Small intestine (tissue), 7 donors: ENCODE results near the gene POP4. TPM values are rescaled to one million over a fixed set of nuclear protein-coding genes. Genes with fewer than 3 reads are reported as not detected.

Experiments
- DNase-seq, 2 donors: peaks; one replicate each; pipeline versions ENCODE4 v3.0.0 to v3.0.0-alpha.2; 2013
- FAIRE-seq: peaks from 2 replicates; lab custom pipeline; 2012; peaks lifted over from hg19 to GRCh38; lab: Jason Lieb, UNC
- H3K27ac ChIP-seq, 3 donors: one replicate each; pipeline ENCODE4 v1.5.1; 2013; ENCODE audit warnings: low read length in 2 of 3, mild to moderate bottlenecking in 2 of 3, control low read depth in 1 of 3, inconsistent platforms in 1 of 3, low read depth in 1 of 3, moderate library complexity in 1 of 3
- H3K27me3 ChIP-seq, 3 donors: one replicate each; pipeline ENCODE4 v1.6.1; 2013; ENCODE audit warnings: low read length in 3 of 3, inconsistent platforms in 1 of 3; ENCODE audit not compliant: control insufficient read depth in 3 of 3, insufficient read depth in 3 of 3
- H3K36me3 ChIP-seq, 3 donors: one replicate each; pipeline ENCODE4 v1.6.1; 2013; ENCODE audit warnings: low read length in 3 of 3, inconsistent platforms in 1 of 3, low read depth in 1 of 3, mild to moderate bottlenecking in 1 of 3, moderate library complexity in 1 of 3; ENCODE audit not compliant: control insufficient read depth in 3 of 3, insufficient read depth in 2 of 3
- H3K4me1 ChIP-seq, 3 donors: one replicate each; pipeline ENCODE4 v1.6.1; 2013; ENCODE audit warnings: low read length in 2 of 3, inconsistent platforms in 1 of 3, low read depth in 1 of 3, mild to moderate bottlenecking in 1 of 3, moderate library complexity in 1 of 3; ENCODE audit not compliant: control insufficient read depth in 3 of 3, insufficient read depth in 2 of 3
- H3K4me3 ChIP-seq, 3 donors: one replicate each; pipeline ENCODE4 v1.5.1; 2013; ENCODE audit warnings: low read length in 3 of 3, control low read depth in 1 of 3, inconsistent platforms in 1 of 3, low read depth in 1 of 3, mild to moderate bottlenecking in 1 of 3, moderate library complexity in 1 of 3
- H3K9me3 ChIP-seq, 2 donors: one replicate each; pipeline ENCODE4 v1.6.1; 2013; ENCODE audit warnings: low read depth in 1 of 2, low read length in 1 of 2; ENCODE audit not compliant: control insufficient read depth in 2 of 2, insufficient read depth in 1 of 2
- WGBS, 3 donors: extraction: QIAGEN DNeasy Blood & Tissue Kit; methylation state at CpG; one replicate each; pipeline ENCODE4 v1.1.7; 2013; 5-methylcytosine and 5-hydroxymethylcytosine counted together
- polyA plus RNA-seq, 4 donors: library from polyadenylated mRNA; stranded (reverse) in 3 of 4; unstranded in 1 of 4; fragments of 200-250 nt in 3 of 4; fragments of 120-200 nt in 1 of 4; gene quantifications; one replicate each; pipeline versions ENCODE4 v1.2.1 to v1.2.3, GENCODE V29; 2013
- donor health status: healthy with polysubstance abuse.
- donor health status: control.
- donor health status: control.
- donor health status: Bipolar disorder and iron deficiency.
- donor health status: healthy.

The POP4 gene
- polyA plus RNA-seq, 4 donors: 64.3 to 102 (median 80.8) TPM

DNA sequence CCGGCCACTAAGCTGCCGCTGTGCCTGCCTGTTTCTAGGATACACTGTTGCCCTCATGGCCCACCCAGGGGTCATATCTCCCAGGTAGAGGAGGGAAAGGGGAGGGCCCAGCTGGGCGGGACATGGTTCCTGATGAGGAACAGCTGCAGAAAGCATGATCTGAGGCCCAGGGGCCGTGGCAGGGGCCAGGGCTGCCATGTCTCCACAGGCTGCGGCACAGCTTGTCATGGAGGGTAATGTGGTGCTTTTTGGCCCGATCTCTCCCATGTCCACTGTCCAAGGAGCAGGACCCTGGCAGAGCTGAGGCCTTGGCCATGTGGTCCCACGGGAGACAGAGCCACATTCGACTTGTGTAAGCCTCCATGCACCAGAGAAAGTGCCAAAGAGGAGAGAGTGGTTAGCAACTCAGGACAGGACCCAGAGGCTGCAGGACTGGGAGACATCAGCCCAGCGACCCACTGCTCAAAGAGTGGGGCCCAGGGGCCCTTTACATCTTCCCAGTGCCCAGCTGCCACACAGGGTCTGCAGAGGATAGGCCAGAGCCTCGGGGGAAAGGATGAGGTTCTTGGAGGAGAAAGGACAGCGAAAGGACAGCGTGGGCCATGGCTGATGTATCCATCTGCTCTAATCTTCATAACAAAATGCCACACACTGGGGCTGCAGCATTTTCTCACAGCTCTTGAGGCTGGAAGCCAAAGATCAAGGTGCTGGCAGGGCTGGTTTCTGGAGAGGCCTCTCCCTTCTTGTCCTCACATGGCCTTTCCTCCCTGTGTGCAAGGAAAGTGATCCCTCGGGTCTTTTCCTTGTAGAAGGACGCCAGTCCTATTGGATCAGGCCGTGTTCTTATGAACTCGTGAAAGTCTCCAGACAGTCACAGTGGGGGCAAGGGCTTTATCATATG is 11.5 kb downstream of the POP4 start:
- Histone ChIP-seq H3K36me3 (peaks cover 0 to 33% (median 14%) of the 10 kb centered on the region in 3 donors), H3K27me3 (no peaks in the 10 kb centered on the region), H3K27ac (no peak overlapping the region), H3K4me3 (no peak overlapping the region), H3K4me1 (no peaks in the 10 kb centered on the region), H3K9me3 (no peaks in the 10 kb centered on the region)
- WGBS, 3 donors: 81 to 85% (median 84%) methylated on average over 16 of the region's 16 CpGs
- no peak for FAIRE-seq
- no peak for DNase-seq

GRCh38 chr19:29618434-29618833 is 12.4 kb downstream of the POP4 start:
- WGBS, 3 donors: 83 to 89% (median 84%) methylated on average over 7 of the region's 7 CpGs

DNA sequence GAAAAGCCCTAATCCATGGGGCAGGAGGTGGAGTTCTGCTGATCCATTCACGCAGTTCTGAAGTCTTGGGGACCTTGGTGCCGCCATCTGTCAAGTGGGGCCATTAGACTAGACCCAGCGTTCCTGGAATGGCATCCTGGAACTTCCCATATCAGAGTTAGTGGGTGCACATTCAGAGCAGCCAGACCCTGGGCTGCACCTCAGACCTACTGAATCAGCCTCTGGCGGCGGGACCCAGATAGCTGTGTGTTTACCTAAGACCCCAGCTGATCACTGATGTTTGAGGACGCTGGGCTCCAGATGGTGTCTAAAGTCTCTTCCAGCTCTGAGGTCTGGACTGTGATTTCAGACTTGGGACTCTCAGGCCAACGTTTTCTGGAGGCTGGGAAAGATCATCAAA is 12.8 kb downstream of the POP4 start:
- no peak for DNase-seq
- no peaks in the 10 kb centered on the region for H3K4me1 ChIP-seq
- no peak overlapping the region for H3K4me3 ChIP-seq
- H3K27me3 ChIP-seq: no peaks in the 10 kb centered on the region
- H3K9me3 ChIP-seq: no peaks in the 10 kb centered on the region
- no peak for FAIRE-seq
- H3K27ac ChIP-seq: no peak overlapping the region
- 46 to 59% (median 51%) methylated on average over 7 of the region's 7 CpGs for WGBS, 3 donors
- H3K36me3 ChIP-seq: peaks cover 0 to 20% (median 3%) of the 10 kb centered on the region in 3 donors

More at GRCh38 chr19:29618434-29618833, 12.4 kb downstream of the POP4 start:
- Histone ChIP-seq H3K27me3 (no peaks in the 10 kb centered on the region), H3K36me3 (peaks cover 0 to 25% (median 7%) of the 10 kb centered on the region in 3 donors), H3K27ac (no peak overlapping the region), H3K4me3 (no peak overlapping the region), H3K4me1 (no peaks in the 10 kb centered on the region), H3K9me3 (no peaks in the 10 kb centered on the region)
- FAIRE-seq (no peak), DNase-seq (no peak)

DNA sequence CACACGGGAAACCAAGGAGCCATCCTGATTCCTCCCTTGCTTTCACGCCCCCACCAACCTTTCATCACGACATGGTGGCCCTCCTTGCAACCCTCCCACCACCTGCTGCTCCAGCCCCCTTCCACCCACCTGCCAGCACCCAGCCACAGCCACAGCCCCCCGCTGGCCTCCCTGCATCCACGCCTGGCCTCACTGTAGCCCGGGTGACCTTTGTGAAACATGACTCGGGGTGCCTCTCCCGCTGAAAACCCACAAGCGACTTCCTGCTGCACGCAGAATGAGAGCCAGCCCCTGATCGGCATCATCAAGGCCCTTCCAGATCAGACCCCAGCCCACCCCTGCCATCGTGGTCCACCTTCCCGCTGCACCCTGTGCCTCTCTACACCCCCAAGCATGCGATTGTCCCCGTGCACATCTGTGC is 14.9 kb downstream of the POP4 start:
- 39 to 72% (median 44%) methylated on average over 14 to 15 of the region's 15 CpGs for WGBS, 3 donors
- no peak for FAIRE-seq
- H3K27ac ChIP-seq: no peak overlapping the region
- DNase-seq: no peak
- H3K9me3 ChIP-seq: no peaks in the 10 kb centered on the region
- H3K4me3 ChIP-seq: no peak overlapping the region
- H3K27me3 ChIP-seq: no peaks in the 10 kb centered on the region
- peaks cover 0 to 4% (median 0%) of the 10 kb centered on the region in 3 donors for H3K4me1 ChIP-seq
- peaks cover 0 to 9% (median 0%) of the 10 kb centered on the region in 3 donors for H3K36me3 ChIP-seq

DNA sequence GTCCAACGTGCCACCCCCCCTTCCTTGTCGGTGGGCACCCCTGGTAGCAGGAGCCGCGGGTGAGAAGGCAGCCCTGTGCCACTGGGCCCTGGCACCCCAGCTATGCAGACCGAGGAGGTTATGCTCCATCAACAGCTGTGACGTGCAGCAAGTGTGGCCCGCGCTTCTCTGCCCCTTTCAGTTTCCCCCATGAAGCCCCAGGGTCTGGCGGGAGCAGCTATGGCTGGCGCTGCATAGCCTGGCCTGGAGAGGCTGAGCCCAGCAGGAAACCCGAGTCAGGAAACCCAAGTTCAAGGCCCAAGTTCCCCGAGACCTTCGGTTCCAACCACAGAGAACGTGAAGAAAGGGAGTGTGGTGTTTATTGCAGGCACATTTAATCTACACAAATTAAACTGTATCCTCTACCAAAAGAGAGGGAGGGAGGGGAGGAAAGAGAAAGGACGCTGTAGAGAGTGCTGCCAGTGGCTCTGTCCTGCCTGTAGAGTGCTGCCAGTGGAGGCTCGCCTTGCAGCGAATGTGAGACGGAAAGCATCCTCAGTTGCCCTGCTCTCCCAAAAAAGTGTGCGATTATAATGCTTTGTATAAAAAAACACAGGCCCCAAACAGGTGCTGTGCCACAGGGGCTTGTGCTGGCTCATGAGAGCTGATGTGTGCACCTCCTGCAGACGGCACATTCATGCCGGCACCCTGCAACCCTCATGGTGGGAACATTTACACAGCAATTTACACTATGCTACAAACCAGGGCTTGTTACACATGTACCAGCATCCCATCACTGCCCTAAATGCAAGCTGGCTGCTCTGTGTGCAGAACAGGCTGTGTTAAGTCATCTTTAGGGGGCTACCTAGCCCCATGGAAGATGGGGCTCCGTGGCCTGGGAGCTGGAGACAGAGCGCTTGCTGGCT is 16.3 kb downstream of the POP4 start:
- 67 to 77% (median 73%) methylated on average over 23 of the region's 23 CpGs for WGBS, 3 donors
- DNase-seq: peak in 1 of 2 donors; percentile 12
- Histone ChIP-seq H3K9me3 (no peaks in the 10 kb centered on the region), H3K27ac (no peak overlapping the region), H3K27me3 (no peaks in the 10 kb centered on the region), H3K4me1 (peaks cover 0 to 4% (median 0%) of the 10 kb centered on the region in 3 donors), H3K36me3 (no peaks in the 10 kb centered on the region), H3K4me3 (no peak overlapping the region)
- no peak for FAIRE-seq

DNA sequence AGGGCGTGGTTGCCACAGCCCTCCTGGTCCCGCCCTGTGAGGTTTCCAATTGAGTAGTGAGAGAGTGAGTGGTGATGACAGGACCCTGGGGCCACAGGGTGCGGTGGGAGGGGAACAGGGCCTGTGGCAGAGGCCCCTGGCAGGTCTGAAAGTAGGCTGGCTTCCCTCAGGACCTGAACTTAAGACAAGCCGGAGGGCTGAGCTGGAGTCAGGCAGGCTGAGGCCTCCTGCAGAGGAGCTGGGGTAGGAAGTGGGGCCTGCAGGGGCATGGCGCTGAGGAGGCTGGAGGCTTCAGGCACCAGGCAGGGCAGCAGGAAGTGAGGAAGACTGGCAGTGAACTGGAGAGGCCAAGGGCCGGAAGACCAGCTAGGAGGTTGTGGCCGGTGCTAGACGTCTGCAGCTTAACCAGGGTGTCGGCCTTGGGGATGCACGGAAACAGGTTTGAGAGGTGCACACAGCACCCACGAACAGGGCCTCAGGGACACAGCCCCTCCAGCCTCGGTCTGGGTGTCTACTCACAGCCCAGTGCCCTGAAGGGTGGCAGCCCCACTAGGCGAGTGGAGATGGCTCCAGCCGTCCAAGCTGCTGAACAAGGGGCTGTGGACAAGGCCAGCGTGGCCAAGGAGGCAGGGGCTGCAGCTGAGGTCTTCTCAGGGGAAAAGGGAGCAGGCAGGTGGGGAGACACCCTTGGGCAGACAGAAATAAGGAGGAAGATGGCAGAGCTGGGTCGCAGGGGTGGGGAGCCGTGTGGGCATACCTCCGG is 17.8 kb downstream of the POP4 start:
- WGBS, 3 donors: 64 to 76% (median 72%) methylated on average over 18 of the region's 18 CpGs
- H3K4me1 ChIP-seq: peaks cover 0 to 4% (median 0%) of the 10 kb centered on the region in 3 donors
- no peaks in the 10 kb centered on the region for H3K36me3 ChIP-seq
- FAIRE-seq (no peak), DNase-seq (peak in 1 of 2 donors; percentile 24)
- H3K4me3 ChIP-seq: peak overlapping the region in 1 of 3 donors; percentile 21
- no peaks in the 10 kb centered on the region for H3K27me3 ChIP-seq
- H3K27ac ChIP-seq: peak overlapping the region in 2 of 3 donors; percentile 2 to 51
- no peaks in the 10 kb centered on the region for H3K9me3 ChIP-seq

DNA sequence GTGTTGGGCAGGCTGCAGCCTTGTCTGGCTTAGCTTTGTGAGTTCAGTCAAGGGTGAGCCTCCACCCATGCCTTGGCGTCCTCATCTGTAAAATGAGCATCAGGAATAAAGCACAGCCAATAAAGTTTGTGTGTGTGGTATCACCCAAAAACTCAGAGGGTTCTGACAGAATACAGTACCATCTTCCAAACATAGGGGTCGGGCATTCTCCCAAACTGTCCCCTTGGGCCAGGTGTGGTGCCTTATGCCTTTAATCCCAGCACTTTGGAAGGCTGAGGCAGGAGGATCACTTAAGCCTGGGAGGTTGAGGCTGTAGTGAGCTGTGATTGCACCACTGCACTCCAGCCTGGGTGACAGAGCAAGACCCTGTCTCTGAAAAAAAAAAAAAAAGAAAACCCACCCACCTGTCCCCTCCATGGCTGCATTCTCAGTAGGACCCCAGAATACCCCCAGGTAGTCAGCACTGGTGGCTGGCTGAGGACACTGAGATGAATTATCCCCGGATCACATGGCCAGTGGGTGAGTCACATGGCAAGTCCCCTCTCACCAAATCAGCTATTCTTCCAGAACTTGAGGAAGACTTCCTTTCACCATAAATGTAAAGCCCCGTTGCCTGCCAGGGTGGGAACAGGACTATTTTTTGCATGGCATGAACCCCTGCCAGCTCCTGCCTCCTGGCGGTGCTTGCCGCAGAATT is 18.6 kb downstream of the POP4 start:
- 64 to 79% (median 73%) methylated on average over 6 of the region's 6 CpGs for WGBS, 3 donors
- Histone ChIP-seq H3K9me3 (no peaks in the 10 kb centered on the region), H3K4me3 (peak overlapping the region in 1 of 3 donors; percentile 21), H3K36me3 (no peaks in the 10 kb centered on the region), H3K27me3 (no peaks in the 10 kb centered on the region), H3K27ac (peak overlapping the region; percentile 2 to 49 (median 25)), H3K4me1 (peaks cover 0 to 4% (median 0%) of the 10 kb centered on the region in 3 donors)
- no peak for DNase-seq
- FAIRE-seq: no peak
